ENCODE results near the gene N4BP3. TPM values are rescaled to one million over a fixed set of nuclear protein-coding genes. Genes with fewer than 3 reads are reported as not detected.
"Not testable (repeated sequence)": the region's sequence is repeated elsewhere in the genome, so short reads cannot be mapped to it uniquely, and the experiment has no call there.

Gene N4BP3
- total RNA-seq, 4 donors from 2014 or later: 1.2 to 4.8 (median 1.3) TPM

- WGBS, 2 donors (ENCODE audit: low coverage in 1 of 2): 30 to 40% methylated on average over 1 to 22 of the region's 25 CpGs
- TF ChIP-seq POLR2AphosphoS5 (IDR thresholded peaks at IDR 0.05) (no peak), EP300 (IDR thresholded peaks at IDR 0.05) (no peak), POLR2A (IDR thresholded peaks at IDR 0.05) (no peak), CTCF (IDR thresholded peaks at IDR 0.05) (no peak)
Measured at GRCh38 chr5:178086266-178086665, 27.1 kb upstream of the N4BP3 start.

GRCh38 chr5:178087199-178087598 is 26.1 kb upstream of the N4BP3 start:
- not testable (repeated sequence) for H3K4me3 ChIP-seq, ATAC-seq, H3K27ac ChIP-seq, H3K36me3 ChIP-seq, H3K4me1 ChIP-seq
- peaks cover 0 to 15% (median 0%) of the 10 kb centered on the region in 3 donors for H3K9me3 ChIP-seq
- peaks cover 56% of the 10 kb centered on the region for H3K27me3 ChIP-seq
- 86 to 87% methylated on average over 5 of the region's 5 CpGs for WGBS, 2 donors (ENCODE audit: low coverage in 1 of 2)

More at GRCh38 chr5:178086266-178086665, 27.1 kb upstream of the N4BP3 start:
- no peaks in the 10 kb centered on the region for H3K4me1 ChIP-seq
- H3K27ac ChIP-seq: no peak overlapping the region
- ATAC-seq: no peak
- H3K4me3 ChIP-seq: no peak overlapping the region
- peaks cover 63% of the 10 kb centered on the region for H3K27me3 ChIP-seq
- H3K9me3 ChIP-seq: peaks cover 0 to 6% (median 0%) of the 10 kb centered on the region in 3 donors
- no peaks in the 10 kb centered on the region for H3K36me3 ChIP-seq

- Histone ChIP-seq H3K9me3 (peaks cover 0 to 15% (median 0%) of the 10 kb centered on the region in 3 donors), H3K27ac (no peak overlapping the region), H3K36me3 (no peaks in the 10 kb centered on the region), H3K27me3 (peaks cover 47% of the 10 kb centered on the region), H3K4me3 (no peak overlapping the region), H3K4me1 (no peaks in the 10 kb centered on the region)
- ATAC-seq: no peak
- WGBS, 2 donors (ENCODE audit: low coverage in 1 of 2): 95 to 100% methylated on average over 2 to 4 of the region's 6 CpGs
- TF ChIP-seq CTCF (IDR thresholded peaks at IDR 0.05) (no peak), POLR2A (IDR thresholded peaks at IDR 0.05) (no peak), POLR2AphosphoS5 (IDR thresholded peaks at IDR 0.05) (no peak), EP300 (IDR thresholded peaks at IDR 0.05) (no peak)
Measured at GRCh38 chr5:178090856-178091255, 22.5 kb upstream of the N4BP3 start.

GRCh38 chr5:178093134-178093533 is 20.2 kb upstream of the N4BP3 start:
- H3K27me3 ChIP-seq: peaks cover 30% of the 10 kb centered on the region
- WGBS, 2 donors (ENCODE audit: low coverage in 1 of 2): 44 to 70% methylated on average over 1 to 2 of the region's 2 CpGs
- no peak for ATAC-seq
- no peak overlapping the region for H3K27ac ChIP-seq
- TF ChIP-seq POLR2A (IDR thresholded peaks at IDR 0.05) (no peak), CTCF (IDR thresholded peaks at IDR 0.05) (no peak), POLR2AphosphoS5 (IDR thresholded peaks at IDR 0.05) (no peak), EP300 (IDR thresholded peaks at IDR 0.05) (no peak)
- no peaks in the 10 kb centered on the region for H3K4me1 ChIP-seq
- no peaks in the 10 kb centered on the region for H3K36me3 ChIP-seq
- no peak overlapping the region for H3K4me3 ChIP-seq
- peaks cover 0 to 15% (median 0%) of the 10 kb centered on the region in 3 donors for H3K9me3 ChIP-seq

- whole genome bisulfite sequencing, 2 donors (ENCODE audit: low coverage in 1 of 2): 79 to 83% methylated on average over 8 to 9 of the region's 9 CpGs
- Histone ChIP-seq H3K27ac (no peak overlapping the region), H3K27me3 (peaks cover 18% of the 10 kb centered on the region), H3K9me3 (peaks cover 0 to 15% (median 0%) of the 10 kb centered on the region in 3 donors), H3K4me3 (no peak overlapping the region), H3K4me1 (no peaks in the 10 kb centered on the region), H3K36me3 (no peaks in the 10 kb centered on the region)
- no peak for ATAC-seq
- no peak for TF ChIP-seq CTCF (IDR thresholded peaks at IDR 0.05)
- no peak for TF ChIP-seq POLR2A (IDR thresholded peaks at IDR 0.05)
- no peak for TF ChIP-seq POLR2AphosphoS5 (IDR thresholded peaks at IDR 0.05)
- TF ChIP-seq EP300 (IDR thresholded peaks at IDR 0.05): no peak
Measured at GRCh38 chr5:178094345-178094744, 19.0 kb upstream of the N4BP3 start.
